ENCODE results near the gene SQOR. TPM values are rescaled to one million over a fixed set of nuclear protein-coding genes. Genes with fewer than 3 reads are reported as not detected.
"Not testable (repeated sequence)": the region's sequence is repeated elsewhere in the genome, so short reads cannot be mapped to it uniquely, and the experiment has no call there.

The SQOR gene
- total RNA-seq, 1 donor: 122 TPM

GRCh38 chr15:45648521-45649200 is 13.8 kb downstream of the SQOR start:
- Histone ChIP-seq H3K27me3 (ENCODE audit: insufficient read depth, low read length) (no peaks in the 10 kb centered on the region), H3K36me3 (ENCODE audit: insufficient read depth, low read length) (no peaks in the 10 kb centered on the region), H3K4me2 (ENCODE audit: insufficient read depth, low read length) (peak overlapping the region; percentile 48), H3K27ac (ENCODE audit: low read depth, low read length) (peak overlapping the region; percentile 74), H3K9me3 (ENCODE audit: low read depth, low read length) (no peaks in the 10 kb centered on the region), H2AFZ (ENCODE audit: low read length) (no peak overlapping the region), H4K20me1 (ENCODE audit: insufficient read depth, low read length) (no peaks in the 10 kb centered on the region), H3K4me3 (ENCODE audit: insufficient read depth, low read length) (no peak overlapping the region), H3K4me1 (ENCODE audit: insufficient read depth, low read length) (peaks cover 40% of the 10 kb centered on the region), H3K79me2 (ENCODE audit: insufficient read depth, low read length) (peaks cover 74% of the 10 kb centered on the region)
- peak; percentile 86 for DNase-seq (ENCODE audit: insufficient read length, low spot score, missing footprints)
- TF ChIP-seq CTCF (IDR thresholded peaks at IDR 0.05; ENCODE audit: extremely low read depth, low read depth, low read length): no peak

GRCh38 chr15:45650007-45650406 is 15.2 kb downstream of the SQOR start:
- H4K20me1 ChIP-seq (ENCODE audit: insufficient read depth, low read length); DNase-seq (ENCODE audit: insufficient read length, low spot score, missing footprints): not testable (repeated sequence)

GRCh38 chr15:45650889-45651525 is 16.2 kb downstream of the SQOR start:
- Histone ChIP-seq H3K36me3 (ENCODE audit: insufficient read depth, low read length) (no peaks in the 10 kb centered on the region), H3K27ac (ENCODE audit: low read depth, low read length) (no peak overlapping the region), H4K20me1 (ENCODE audit: insufficient read depth, low read length) (no peaks in the 10 kb centered on the region), H3K4me2 (ENCODE audit: insufficient read depth, low read length) (no peak overlapping the region), H3K4me3 (ENCODE audit: insufficient read depth, low read length) (no peak overlapping the region), H3K27me3 (ENCODE audit: insufficient read depth, low read length) (no peaks in the 10 kb centered on the region), H3K9me3 (ENCODE audit: low read depth, low read length) (no peaks in the 10 kb centered on the region), H2AFZ (ENCODE audit: low read length) (no peak overlapping the region), H3K79me2 (ENCODE audit: insufficient read depth, low read length) (peaks cover 77% of the 10 kb centered on the region), H3K4me1 (ENCODE audit: insufficient read depth, low read length) (peaks cover 23% of the 10 kb centered on the region)
- DNase-seq (ENCODE audit: insufficient read length, low spot score, missing footprints): no peak
- no peak for TF ChIP-seq CTCF (IDR thresholded peaks at IDR 0.05; ENCODE audit: extremely low read depth, low read depth, low read length)

More at GRCh38 chr15:45650007-45650406, 15.2 kb downstream of the SQOR start:
- Histone ChIP-seq H3K4me1 (ENCODE audit: insufficient read depth, low read length) (peaks cover 33% of the 10 kb centered on the region), H3K79me2 (ENCODE audit: insufficient read depth, low read length) (peaks cover 73% of the 10 kb centered on the region)
- H3K36me3 ChIP-seq (ENCODE audit: insufficient read depth, low read length); H3K27ac ChIP-seq (ENCODE audit: low read depth, low read length); H3K9me3 ChIP-seq (ENCODE audit: low read depth, low read length); H3K4me2 ChIP-seq (ENCODE audit: insufficient read depth, low read length); H3K4me3 ChIP-seq (ENCODE audit: insufficient read depth, low read length); H2AFZ ChIP-seq (ENCODE audit: low read length); H3K27me3 ChIP-seq (ENCODE audit: insufficient read depth, low read length): not testable (repeated sequence)

GRCh38 chr15:45653702-45654424 is 19.0 kb downstream of the SQOR start:
- peaks cover 6% of the 10 kb centered on the region for H3K4me1 ChIP-seq (ENCODE audit: insufficient read depth, low read length)
- H3K27ac ChIP-seq (ENCODE audit: low read depth, low read length): no peak overlapping the region
- DNase-seq (ENCODE audit: insufficient read length, low spot score, missing footprints): no peak
- H4K20me1 ChIP-seq (ENCODE audit: insufficient read depth, low read length): no peaks in the 10 kb centered on the region
- no peak overlapping the region for H3K4me3 ChIP-seq (ENCODE audit: insufficient read depth, low read length)
- peaks cover 75% of the 10 kb centered on the region for H3K79me2 ChIP-seq (ENCODE audit: insufficient read depth, low read length)
- TF ChIP-seq CTCF (IDR thresholded peaks at IDR 0.05; ENCODE audit: extremely low read depth, low read depth, low read length): no peak
- H2AFZ ChIP-seq (ENCODE audit: low read length): no peak overlapping the region
- no peaks in the 10 kb centered on the region for H3K36me3 ChIP-seq (ENCODE audit: insufficient read depth, low read length)
- no peaks in the 10 kb centered on the region for H3K9me3 ChIP-seq (ENCODE audit: low read depth, low read length)
- no peak overlapping the region for H3K4me2 ChIP-seq (ENCODE audit: insufficient read depth, low read length)
- no peaks in the 10 kb centered on the region for H3K27me3 ChIP-seq (ENCODE audit: insufficient read depth, low read length)

Data from osteoblast (primary cell).